Esophagus squamous epithelium (tissue), 4 donors: ENCODE data around the gene EPB41L5.

Experiments used
- POLR2A ChIP-seq, 4 donors: fragments of 450-650 bp; IDR thresholded peaks; one replicate each; pipeline ENCODE4 v1.6.1; 2017; ENCODE audit warnings: antibody characterized with exemption in 4 of 4, mild to moderate bottlenecking in 4 of 4, moderate library complexity in 3 of 4
- TF ChIP-seq, protein P1 (sequence below), 6 experiments: fragments of 450-650 bp in 4 of 6; fragments of 200-600 bp in 2 of 6; sonication (generic) in 2 of 6; IDR thresholded peaks; one replicate each; pipeline ENCODE4 v1.5.1; 2016 to 2019; ENCODE audit warnings: antibody characterized with exemption in 6 of 6, mild to moderate bottlenecking in 4 of 6, moderate library complexity in 4 of 6

DNA sequence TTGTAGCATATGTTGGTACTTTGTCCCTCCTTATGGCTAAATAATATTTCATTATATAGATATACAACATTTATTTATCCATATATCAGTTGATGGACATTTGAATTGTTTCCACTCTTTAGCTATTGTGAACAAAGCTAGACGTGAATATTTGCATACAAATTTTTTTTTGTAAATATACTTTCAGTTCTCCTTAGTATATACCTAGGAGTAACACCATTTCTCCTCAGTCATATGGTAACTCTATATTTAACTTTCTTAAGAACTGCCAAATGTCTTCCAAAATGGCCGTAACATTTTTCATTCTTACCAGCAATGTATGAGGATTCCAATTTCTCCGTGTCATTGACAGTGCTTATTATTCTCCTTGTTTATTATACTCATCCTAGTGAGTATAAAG is 135.8 kb downstream of the EPB41L5 start:
- TF ChIP-seq, protein P1, sequence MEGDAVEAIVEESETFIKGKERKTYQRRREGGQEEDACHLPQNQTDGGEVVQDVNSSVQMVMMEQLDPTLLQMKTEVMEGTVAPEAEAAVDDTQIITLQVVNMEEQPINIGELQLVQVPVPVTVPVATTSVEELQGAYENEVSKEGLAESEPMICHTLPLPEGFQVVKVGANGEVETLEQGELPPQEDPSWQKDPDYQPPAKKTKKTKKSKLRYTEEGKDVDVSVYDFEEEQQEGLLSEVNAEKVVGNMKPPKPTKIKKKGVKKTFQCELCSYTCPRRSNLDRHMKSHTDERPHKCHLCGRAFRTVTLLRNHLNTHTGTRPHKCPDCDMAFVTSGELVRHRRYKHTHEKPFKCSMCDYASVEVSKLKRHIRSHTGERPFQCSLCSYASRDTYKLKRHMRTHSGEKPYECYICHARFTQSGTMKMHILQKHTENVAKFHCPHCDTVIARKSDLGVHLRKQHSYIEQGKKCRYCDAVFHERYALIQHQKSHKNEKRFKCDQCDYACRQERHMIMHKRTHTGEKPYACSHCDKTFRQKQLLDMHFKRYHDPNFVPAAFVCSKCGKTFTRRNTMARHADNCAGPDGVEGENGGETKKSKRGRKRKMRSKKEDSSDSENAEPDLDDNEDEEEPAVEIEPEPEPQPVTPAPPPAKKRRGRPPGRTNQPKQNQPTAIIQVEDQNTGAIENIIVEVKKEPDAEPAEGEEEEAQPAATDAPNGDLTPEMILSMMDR (IDR thresholded peaks at IDR 0.05) = no peak
- no peak for TF ChIP-seq POLR2A (IDR thresholded peaks at IDR 0.05)
